ENCODE data around the gene TMC7.
"Not testable (repeated sequence)": the region's sequence is repeated elsewhere in the genome, so short reads cannot be mapped to it uniquely, and the experiment has no call there.

The TMC7 gene

DNA sequence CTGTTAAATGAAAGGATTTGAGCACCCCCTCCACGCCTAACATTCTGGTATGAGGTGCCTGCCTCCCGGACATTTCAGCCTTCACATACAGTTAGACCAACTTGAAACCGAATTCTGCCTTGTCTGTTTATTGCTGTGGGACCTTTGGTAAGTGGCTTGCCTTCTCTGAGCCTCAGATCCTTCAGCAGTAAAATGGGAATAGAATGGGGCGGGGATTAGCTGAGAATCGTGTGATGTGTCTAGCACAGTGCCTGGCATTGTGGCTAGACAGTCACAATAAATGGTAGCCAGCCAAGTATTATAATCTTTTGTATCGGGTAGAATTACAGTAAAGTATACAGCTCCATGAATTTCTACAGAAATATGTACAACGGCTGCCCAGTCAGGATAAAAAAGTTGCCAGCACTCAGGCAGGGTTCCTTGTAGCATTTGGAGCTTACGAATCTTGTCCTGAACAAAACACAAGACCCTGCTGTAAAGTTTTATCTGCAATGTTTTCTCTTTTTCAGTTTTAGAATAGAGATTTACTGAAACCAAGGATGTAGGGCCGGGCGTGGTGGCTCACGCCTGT, 786 bp downstream of the TMC7 start:
- DNase-seq, result no peak

DNA sequence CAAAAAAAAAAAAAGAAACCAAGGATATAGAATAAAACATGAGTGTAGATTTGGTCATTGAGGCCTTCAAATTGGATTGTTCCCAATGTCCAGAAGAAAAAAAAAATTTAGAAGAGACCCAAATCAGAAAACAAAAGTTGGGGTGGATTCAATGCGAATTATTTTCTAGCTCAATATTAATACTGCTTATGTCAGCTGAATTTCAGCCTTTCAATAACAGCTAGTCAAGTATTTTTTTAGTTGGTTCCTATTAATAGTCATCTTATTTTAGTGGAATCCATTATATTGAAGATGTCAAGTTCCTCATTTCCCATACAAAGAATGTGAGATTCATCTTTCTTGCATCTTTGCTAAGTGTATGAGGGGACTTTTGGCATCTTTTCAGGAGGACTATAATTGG, 1.5 kb downstream of the TMC7 start:
- not testable (repeated sequence) for DNase-seq

DNA sequence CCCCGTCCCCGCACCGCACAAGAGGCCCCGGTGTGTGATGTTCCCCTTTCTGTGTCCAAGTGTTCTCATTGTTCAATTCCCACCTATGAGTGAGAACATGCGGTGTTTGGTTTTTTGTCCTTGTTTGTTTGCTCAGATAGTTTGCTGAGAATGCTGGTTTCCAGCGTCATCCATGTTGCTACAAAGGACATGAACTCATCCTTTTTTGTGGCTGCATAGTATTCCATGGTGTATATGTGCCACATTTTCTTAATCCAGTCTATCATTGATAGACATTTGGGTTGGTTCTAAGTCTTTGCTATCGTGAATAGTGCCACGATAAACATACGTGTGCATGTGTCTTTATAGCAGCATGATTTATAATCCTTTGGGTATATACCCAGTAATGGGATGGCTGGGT, 8.0 kb downstream of the TMC7 start:
- not testable (repeated sequence) for DNase-seq

DNA sequence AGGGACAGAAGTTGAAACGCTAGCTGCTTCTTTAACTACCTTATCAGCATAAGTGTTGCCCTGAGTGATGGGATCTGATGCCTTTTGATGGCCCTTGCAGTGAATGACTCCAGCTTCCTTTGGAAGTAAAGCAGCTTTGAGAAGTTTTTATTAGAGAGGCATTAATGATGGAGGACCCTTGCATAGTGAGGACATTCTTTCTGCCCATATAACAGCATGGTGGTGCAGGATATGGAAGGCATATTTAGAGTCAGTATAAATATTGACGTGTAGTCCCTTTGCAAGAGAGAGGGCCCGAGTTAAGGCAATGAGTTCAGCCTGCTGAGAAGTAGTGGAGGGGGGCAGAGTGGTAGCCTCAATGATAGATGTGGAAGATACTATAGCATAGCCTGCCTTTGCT, 9.8 kb downstream of the TMC7 start:
- not testable (repeated sequence) for DNase-seq

DNA sequence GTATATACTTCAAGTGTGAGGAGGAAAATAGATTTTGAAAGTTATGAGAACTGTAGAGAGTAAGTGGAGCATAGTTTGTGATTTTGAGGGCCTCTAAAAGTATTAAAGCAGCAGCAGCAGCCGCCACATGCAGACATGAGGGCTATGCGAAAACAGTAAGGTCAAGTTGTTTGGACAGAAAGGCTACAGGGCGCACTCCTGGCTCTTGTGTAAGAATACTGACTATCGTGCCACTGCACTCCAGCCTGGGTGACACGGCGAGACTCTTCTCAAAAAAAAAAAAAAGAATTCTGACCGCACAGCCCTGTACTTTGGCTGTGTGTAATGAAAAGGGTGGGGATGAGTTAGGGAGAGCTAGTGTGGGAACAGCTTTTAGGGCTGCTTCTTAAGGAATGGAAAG, 10.4 kb downstream of the TMC7 start:
- DNase-seq, result not testable (repeated sequence)

DNA sequence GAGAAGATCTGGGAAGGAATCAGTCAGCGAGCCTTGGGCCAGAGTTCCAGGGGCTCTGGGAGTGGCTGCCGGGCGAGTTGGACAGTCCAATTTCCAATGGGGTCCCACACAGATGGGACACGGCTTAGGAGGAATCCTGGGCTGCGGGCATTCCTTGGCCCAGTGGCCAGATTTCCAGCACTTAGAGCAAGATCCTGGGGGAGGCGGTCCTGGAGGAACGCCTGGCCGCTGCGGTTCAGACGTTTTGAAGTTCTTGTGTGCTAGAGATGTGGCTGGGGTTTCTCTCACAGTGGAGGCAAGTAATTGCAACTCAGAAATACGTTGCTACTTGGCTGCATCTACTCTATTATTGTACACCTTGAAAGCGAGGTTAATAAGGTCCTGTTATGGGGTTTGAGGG, 11.7 kb downstream of the TMC7 start:
- DNase-seq, result not testable (repeated sequence)

DNA sequence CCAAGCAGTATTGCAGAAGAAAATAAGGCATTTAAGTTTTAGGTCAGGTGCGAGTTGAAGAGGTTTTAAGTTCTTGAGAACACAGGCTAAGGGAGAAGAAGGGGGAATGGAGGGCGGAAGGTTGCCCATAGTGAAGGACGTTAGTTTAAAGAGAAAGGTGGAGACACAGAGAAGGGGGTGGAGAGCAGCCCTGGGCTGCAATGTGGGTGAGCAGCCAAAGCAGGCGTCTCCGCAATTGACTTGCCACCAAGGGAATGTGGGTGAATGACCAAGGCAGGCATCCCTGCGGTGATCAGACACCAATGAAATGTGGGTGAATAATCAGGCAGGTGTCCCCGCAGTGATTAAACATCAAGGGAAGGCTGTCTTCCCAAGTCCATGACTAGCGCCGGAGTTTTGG, 12.8 kb downstream of the TMC7 start:
- not testable (repeated sequence) for DNase-seq

DNA sequence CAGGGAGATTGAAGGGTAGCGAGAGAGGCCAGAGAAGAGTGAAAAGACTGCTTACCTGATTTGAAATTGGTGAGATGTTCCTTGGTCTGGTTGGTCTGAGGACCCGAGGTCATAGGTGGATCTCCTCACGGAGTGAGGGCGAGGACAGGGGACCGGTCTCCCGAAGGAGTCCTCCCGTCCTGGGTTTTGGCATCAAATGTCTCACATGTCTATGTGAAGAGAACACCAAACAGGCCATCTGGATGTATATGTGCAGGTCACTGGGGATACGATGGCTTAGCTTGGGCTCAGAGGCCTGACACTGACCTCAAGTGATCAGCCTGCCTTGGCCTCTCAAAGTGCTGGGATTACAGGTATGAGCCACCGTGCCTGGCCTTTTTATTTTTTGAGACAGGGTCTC, 13.3 kb downstream of the TMC7 start:
- not testable (repeated sequence) for DNase-seq

DNA sequence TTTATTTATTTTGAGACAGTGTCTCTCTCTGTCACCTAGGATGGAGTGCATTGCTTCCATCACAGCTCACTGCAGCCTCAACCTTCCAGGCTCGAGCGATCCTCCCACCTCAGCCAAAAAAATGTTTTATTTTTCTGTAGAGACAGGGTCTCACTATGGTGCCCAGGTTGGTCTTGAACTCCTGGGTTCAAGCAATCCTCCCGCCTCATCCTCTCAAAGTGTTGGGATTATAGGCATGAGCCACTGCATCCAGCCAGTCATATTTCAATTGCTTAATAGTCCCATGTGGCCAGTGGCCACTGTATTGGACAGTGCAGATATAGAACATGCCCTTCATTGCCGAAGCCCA, 15.3 kb downstream of the TMC7 start:
- DNase-seq, result no peak

DNA sequence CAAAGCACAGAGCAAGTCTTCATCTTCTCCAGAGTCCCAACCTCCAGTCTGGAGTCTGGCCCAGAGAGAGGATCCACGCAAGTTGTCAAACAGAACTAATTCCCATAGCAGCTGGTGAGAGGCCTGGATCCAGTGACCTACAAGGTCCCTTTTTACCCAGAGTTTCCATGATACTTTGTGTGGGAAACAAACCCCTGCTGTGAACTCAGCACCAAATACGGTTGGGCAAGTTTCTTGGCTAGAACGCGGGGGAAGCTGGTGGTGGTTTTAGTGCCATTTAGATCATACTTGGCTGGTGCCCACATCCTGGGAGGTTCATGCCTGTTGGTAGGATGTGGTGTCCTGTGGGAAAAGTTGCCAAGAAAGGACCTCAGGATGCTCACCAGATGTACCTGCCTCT, 18.1 kb downstream of the TMC7 start:
- DNase-seq, result no peak

DNA sequence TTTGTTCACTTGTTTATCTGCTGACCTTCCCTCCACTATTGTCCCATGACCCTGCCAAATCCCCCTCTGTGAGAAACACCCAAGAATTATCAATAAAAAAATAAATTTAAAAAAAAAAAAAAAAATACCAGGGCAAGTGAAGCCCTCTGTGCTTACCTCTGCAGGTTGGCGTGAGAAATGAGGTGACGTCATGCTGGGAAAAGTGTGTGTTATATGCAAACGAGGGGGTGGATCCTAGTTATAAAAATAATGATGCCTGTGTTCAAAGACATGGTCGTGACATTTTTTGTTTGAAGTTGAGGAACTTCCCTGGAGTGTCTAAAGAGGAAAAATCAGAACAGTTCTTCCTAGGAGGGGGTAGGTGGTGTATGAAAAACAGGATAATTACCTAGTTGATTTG, 20.2 kb downstream of the TMC7 start:
- no peak for DNase-seq

DNA sequence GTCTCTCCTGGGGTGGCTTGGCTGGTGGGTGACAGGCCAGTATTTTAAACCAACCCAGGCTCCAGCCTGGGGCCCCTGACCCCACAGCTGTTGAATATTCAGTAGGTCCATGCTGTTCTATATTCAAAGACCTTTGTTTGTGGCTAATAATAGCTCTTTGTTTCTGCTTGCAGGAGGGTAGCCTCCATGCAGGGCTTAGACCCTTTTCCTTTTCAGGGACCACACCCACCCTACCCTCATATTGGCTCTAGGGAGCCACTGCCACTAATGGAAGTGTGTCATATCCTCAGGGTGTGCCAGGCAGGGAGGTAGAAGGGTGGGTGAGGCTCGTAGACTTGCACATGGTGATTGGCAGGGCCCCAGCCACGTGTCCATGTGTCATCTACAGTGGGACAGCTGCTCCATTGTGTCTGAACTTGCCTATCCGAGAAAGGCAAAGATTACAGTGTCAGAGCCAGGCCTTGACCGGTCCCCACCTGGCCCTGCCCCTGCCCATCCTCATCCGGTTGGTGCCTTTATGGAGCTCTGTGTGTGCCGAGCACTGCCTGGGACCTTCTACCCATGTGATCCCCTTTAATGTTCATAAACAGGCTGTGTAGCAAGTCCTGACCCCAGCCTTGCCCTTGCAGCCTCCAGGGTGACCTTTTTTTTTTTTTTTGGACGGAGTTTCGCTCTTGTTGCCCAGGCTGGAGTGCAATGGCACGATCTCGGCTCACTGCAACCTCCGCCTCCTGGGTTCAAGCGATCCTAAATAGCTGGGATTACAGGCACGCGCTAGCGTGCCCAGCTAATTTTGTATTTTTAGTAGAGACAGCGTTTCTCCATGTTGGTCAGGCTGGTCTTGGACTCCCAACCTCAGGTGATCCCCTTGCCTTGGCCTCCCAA, 22.1 kb downstream of the TMC7 start:
- DNase-seq, result no peak

DNA sequence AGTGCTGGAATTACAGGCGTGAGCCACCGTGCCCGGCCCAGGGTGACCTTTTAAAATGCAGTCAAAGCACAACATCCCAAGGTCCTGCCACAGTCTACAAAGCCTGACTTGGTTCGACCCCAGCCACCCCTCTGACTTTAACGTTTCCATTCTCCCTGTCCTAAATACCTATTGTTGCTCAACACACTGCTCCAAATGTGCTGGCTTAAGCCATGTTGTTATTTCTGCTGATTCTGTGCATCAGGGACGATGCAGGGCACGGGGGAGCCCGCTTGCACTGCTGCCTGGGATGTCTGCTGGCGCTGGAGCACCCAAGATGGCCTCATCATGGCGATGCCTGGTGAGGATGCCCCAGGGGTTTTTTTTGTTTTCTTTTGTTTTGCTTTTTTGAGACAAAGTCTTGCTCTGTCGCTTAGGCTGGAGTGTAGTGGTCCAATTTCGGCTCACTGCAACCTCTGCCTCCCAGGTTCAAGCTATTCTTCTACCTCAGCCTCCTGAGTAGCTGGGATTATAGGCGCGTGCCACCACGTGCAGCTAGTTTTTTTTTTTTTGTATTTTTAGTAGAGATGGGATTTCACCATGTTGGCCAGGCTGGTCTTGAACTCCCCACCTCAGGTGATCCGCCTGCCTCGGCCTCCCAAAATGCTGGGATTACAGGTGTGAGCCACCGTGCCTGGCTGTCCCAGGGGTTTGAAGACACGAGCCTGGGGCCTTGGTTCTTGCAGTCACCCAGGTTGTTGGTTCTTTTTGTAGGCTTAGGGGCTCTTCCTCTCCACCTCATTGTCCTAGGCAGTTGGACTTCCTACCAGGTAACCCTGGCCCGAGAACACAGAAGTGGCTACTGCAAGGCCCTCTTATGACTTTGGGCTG, 22.9 kb downstream of the TMC7 start:
- no peak for DNase-seq

DNA sequence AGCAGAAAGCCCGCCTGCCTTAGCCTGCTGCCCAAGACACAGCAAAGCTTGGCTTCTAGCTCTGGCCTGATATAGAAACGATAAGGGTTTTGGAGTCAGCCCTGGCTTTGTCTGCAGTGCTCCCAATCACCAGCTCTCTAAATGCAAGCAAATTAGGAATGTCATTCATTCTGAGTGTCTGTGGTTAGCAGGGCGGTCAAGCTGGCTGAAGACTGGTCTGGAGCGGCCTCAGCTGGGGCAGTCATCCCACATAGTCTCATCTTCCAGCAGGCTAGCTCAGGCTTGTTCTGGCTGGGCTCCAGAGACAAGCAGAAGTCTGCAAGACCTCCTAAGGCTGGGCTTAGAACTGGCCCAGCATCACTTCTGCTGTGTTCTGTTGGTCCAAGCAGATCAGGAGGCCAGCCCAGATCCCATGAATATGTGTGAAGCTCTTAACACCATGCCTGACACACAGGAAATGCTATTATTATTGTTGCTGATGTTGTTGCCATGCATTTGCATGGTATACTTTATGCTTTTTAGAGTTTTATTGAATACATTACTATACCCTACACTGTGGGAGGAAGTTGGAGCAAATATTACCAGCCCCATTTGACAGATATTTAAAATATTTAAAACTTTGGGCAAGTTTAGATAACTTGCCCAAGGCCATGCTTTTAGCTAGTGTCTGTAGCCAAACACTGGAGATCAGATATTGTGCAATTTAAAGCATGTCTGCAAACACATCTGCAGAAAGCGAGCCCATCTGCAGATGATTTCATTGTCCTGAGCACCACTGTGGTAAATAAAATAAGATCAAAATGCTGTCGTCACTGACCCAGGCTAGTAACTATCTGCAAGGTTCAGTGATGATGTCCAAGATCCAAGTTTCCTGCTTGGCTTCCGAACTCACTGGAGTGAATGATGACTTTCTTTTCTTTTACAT, 24.8 kb downstream of the TMC7 start:
- DNase-seq, result no peak

DNA sequence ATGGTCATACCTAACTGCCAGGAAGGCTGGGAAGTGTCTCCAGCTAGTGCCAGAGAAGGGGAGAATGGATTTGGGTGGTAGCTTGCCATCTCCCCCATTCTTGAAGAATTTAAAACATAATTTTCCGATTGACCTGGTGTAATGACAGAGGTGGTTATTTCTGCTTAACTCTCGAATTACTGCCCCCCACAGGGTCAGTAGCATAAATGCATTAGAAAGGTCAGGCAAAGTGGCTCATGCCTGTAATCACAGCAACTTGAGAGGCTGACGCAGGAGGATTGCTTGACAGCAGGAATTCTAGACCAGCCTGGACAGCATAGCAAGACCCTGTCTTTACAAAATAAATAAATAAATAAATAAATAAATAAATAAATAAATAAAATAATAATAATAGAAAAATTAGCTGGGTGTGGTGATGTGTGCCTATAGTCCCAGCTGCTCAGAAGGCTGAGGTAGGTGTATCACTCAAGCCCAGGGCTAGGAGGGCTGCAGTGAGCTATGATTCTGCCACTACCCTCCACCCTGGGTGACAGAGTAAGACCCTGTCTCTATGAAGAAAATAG, 27.5 kb downstream of the TMC7 start:
- no peak for DNase-seq

DNA sequence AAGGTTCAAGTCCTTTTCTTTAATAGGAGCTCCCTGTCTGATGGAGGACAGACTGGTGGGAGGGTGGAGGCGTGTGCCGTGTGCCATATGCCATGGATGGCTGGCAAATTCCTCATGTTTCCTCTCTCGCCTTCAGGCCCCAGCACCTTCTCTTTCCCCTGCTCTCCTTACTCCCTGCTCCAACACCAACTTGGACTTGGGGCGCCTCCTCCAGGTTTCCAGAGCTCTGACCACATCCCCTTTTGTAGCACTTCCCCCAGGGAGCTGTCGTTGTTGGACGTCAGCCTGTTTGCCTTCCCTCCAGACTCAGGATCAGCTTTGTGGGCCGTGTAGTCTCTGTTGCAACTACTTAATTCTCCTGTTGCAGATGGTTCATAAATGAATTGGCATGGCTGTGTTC, 30.7 kb downstream of the TMC7 start:
- no peak for DNase-seq

DNA sequence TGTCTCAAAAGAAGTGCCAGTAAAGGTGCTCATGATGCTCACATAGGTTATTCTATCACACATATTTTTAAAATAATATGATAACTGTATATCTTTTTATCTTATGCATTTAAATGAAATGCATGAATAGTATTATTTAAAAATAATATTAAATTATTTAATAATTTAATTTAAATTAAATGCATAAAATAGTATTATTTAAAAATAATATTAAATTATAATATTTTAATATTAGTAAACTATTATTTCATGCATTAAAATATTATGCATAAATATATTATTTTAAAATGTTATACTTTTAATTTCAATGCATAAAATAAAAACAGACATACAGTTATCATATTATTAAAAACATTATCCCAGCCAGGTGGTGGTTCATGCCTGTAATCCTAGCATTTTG, 33.4 kb downstream of the TMC7 start:
- DNase-seq, result no peak

DNA sequence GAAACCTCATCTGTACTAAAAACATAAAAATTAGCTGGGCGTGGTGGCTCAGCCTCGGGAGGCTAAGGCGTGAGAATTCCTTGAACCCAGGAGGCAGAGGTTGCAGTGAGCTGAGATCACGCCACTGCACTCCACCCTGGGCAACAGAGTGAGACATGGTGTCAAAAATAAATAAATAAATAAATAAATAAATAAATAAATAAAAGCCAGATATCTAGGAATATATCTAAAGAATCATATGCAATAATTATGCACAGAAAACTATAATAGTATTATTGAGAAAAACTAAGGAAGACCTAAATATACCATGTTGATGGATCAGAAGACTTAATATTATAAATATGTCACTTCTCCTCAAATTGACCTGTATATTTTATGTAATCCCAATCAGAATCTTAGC, 37.0 kb downstream of the TMC7 start:
- no peak for DNase-seq

DNA sequence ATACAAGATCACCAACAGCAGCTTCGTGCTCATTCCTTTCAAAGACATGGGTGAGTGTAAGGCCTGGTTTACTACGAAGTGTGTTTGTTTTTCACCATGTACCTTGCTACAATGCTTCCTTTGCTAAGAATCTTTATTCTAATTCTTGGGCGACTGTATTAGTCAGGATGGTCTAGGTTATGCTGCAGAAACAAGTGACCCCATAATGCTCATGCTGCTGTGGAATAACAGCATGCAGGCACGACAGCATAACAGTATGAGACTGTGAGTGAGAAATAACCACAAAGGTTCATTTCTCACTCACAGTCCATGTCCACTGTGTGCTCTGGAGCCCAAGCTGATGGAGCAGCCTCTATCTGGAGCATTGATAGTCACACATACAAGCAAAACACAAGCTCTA, 38.0 kb downstream of the TMC7 start:
- DNase-seq, result no peak

DNA sequence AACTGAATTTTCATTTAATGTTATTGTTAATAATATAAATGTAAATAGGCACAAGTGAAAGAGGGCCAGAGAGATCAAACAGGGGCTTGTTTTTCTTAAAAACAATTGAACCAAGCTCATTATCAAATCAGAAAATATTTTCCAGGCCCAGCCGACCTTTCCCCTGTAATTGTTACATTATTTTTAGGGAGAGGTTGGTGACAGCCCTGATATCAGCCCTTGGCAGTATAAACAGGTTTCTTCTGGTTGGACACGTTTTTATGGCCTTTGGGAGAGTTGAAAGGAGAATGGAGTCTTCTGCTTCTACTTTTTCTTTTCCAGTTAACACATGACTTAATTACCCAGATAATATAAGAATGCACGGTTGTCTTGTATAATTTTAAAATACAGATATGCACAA, 43.7 kb downstream of the TMC7 start:
- no peak for DNase-seq

DNA sequence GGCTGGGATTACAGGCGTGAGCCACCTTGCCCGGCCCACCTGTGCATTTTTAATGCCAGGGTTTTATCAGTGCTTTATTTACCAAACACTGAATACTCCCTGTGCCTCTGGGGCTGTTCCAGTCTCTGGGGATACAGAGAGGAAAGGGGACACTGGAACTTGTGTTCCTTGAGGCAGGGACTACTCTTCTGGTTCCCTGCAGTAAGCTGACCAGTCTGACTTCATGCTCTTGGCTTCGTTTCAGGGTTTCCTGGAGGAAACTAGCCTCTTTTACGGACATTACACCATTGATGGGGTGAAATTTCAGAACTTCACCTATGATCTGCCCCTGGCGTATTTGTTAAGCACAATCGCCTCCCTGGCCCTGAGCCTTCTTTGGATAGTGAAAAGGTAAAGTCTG, 46.2 kb downstream of the TMC7 start:
- no peak for DNase-seq

DNA sequence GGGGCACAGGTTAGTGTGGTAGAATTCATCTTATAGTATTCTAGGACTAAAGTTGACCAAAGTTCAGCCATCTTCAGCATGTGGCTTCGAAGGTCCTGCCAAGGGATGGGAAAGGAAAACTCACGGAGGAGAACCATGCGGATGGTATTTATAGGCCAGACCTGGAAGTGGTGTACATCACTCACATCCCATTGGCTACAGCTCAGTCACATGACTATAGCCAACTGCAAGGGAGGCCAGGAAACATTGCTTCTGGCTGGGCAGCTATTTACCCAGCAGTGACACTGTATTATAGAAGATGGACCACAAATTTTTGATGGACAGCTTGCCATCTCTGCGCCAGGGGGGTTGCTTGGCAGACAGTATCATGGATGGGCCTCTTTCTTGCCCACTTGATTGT, 48.0 kb downstream of the TMC7 start:
- DNase-seq, result no peak
